Kidney capillary endothelial cell (primary cell): ENCODE data around the gene ZDHHC11B.
"Not testable (repeated sequence)": the region's sequence is repeated elsewhere in the genome, so short reads cannot be mapped to it uniquely, and the experiment has no call there.

Experiments
- DNase-seq: peaks from one replicate; pipeline ENCODE4 v3.0.0-alpha.2; 2018; ENCODE audit warnings: low spot score

The ZDHHC11B gene

DNA sequence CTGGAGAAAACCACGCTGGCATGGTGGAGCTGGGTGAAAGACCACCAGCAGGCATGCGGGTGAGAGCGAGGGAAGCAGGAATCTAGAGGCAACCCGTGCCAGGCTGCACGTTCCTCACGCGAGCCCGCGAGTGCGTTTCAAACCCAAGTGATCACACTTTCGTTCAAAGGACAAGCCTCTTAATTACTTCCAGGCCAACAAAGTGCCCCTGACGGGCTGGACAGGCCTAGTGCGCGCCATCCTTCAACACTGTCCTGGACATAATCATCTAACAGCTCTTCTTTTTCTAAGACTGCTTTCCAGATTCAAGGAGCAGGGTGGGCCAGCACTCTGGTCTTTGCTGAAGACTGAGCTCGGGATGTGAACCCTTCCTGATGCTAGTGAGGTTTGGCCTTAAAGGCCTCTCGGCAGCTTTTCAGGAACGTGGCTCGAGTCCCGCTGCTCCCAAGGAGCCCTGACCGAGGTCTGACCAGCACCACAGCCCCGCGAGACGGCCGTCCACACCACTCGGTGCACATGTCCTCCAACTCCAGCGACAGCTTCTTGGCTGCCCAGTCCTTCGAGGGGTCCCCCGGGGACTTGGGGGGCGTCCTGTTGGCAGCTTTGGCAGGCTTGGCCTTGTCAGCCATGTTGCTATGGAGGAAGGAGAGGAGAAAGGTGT lies 14.9 kb downstream of the ZDHHC11B start:
- DNase-seq = not testable (repeated sequence)

DNA sequence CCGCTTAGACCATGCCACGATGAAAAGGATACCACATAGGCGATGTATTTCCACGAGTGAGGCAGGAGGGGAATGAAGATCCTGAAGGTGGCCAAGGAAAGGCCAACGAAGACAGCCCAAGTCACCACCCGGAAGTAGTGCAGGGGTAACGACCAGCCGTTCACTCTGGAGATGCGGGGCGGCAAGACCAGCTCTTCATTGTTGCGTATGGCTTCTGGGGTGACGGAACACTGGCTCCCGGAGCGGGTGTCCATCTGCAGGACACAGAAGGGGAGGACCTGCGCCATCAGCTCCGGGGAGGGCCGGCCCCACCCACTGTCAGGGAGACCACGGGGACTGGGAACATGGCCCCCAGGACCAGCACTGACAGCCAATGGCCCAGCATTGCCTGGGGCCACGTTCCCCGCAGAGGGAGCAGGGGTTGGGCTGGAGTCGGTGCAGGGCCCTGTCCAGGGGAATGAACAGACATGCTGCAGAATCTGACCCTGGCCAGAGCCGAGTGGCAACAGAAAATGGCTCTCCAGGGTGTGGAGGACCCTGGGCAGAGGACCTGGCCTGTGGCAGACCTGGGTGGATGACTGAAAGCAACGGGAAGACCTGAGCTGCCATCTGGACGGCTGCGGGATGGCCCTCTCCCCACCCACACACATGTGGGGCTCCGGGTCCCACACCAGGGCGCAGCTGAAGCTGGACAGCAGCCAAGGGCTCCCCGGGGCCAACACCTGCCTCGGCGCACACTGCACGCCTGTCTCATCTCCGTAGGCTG lies 17.7 kb downstream of the ZDHHC11B start:
- no peak for DNase-seq

DNA sequence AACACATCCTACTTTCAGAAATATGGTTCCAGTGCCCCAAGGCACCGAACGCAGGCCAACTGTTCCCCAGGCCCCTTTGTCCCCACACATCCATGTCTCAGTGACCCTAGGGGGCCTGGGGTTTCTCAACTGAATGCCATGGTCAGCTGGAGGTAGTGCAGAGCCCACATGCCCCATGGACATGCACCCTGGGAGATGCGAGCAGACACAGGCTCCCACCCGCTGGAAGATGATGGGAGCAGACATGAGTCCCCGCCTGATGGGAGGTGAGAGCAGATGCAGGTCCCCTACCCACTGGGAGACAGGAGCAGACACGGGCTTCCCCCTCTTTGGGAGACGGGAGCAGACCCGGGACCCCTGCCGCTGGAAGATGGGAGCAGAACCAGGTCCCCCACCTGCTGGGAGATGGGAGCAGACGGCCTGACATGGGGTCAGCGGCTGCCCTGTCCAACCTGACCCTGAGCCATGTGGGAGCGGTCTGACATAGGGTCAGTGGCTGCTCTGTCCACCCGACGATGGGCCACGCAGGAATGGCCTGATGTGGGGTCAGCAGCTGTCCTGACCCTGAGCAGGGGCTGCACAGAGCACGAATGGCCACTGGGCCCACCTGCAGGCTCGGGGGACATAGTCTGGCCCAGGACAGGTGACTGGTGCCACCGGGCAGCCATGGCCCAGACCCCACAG lies 18.4 kb downstream of the ZDHHC11B start:
- DNase-seq = no peak

GRCh38 chr5:763998-764781 lies 20.3 kb downstream of the ZDHHC11B start:
- DNase-seq = no peak

DNA sequence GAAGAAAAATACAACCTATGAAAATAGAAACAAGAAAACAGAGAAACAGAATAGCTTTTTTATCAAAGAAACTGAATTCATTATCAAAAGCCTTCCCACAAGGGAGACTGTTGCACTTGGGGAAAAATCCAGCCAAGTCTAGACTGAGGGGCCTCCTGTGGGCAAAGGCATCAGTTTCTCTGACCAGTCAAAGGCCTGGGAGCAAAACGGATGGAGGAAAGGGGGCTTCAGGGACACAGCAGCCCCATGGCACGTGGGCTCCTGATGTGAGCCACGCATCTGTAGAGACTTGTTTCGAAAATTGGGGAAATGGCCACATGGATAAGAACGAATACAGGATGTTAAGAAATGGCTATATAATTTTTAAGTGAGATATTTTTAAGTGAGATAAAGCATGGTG lies 21.1 kb downstream of the ZDHHC11B start:
- DNase-seq = no peak

GRCh38 chr5:762996-763395 lies 21.5 kb downstream of the ZDHHC11B start:
- DNase-seq = not testable (repeated sequence)

DNA sequence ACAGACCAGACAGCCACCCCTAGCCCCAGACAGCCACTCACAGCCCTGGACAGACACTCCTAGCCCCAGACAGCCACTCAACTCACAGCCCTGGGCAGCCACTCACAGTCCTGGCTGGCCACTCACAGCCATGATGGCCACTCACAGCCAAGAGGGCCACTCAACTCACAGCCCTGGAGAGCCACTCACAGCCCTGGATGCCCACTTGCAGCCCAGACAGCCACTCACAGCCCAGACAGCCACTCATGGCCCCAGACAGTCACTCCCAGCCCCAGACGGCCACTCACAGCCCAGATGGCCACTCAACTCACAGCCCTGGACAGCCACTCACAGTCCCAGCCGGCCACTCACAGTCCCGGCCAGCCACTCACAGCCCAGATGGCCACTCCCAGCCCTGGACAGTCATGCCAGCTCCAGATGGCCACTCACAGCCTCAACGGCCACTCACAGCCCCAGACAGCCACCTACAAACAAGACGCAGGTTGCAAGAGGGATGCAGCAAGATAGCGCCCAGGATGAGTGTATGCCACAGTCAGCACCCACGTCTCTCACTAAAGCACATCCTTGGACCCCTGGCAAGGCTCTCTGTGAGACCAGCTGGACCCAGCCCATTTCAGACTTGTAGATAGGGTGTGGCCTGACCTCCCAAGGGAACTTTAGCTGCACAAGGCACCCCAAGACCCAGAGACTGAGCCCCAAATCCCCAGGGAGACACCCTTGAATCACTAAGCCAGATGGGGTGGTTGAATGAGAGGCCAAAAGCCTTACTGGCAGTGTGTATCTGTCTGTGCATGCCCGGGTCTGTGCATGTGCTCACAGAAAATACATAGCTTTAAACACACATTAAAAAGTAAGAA lies 22.4 kb downstream of the ZDHHC11B start:
- no peak for DNase-seq

DNA sequence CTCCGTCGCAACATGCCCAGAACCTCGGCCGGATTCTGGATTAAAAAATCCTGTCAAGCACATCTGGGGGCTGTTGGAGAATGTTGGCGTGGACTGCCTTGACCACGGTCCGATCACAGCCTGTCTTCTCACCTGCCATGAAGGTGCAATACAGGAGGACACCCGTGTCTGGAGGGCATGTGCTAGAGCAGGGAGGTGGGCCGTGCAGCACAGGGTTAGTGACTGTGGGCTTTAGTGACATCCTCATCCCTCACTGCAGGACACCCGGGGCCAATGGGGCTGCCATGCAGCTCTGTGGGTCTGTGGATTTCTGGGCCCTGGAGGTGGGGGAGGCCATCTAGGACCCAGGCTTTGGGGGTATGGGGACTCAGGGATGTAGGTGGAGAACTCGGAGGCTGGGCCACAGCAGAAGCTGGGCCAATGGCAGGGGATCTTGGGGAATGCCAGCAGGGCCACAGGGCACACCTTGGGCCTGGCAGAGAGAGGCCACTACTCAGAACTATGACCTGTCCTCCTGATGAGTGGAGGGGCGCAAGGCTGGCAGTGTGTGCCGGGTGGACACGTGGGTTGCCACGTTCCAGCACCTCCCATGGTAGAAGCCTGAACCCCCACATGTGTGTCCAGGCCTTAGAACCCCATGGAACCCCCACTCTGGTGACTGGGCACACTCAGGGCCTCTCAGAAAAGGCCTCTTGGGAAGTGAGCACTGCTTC lies 23.3 kb downstream of the ZDHHC11B start:
- no peak for DNase-seq

DNA sequence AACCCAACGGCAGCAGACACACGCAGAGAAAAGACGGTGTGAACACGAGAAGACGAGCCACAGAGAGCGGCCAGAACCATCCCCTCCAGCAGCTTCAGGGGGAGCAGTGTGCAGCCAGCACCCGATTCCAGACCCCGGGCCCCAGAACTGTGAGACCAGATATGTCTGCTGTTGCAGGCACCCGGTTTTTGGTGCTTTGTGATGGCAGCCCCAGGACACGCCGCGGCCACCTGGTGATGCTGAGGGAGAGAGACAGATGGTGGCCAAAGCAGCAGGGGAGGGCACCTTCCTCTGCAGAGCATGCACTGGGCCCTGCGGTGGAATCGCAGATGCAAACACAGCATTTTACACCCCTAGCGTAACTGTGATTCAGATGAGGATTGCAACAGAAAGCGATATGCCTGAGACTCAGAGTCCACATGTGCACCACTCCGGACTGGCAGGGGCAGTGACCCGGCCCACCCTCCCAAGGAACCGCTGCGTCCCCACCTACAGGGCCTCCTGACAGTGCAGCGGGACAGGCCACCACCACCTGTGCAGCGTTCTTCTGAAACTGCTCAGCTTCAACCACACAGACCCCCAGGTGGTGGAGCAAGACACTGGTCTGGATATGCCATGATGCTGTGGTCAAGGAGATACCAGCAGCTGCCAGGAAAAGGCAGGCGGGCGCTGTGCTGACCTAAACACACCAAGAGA lies 24.0 kb downstream of the ZDHHC11B start:
- DNase-seq = no peak

DNA sequence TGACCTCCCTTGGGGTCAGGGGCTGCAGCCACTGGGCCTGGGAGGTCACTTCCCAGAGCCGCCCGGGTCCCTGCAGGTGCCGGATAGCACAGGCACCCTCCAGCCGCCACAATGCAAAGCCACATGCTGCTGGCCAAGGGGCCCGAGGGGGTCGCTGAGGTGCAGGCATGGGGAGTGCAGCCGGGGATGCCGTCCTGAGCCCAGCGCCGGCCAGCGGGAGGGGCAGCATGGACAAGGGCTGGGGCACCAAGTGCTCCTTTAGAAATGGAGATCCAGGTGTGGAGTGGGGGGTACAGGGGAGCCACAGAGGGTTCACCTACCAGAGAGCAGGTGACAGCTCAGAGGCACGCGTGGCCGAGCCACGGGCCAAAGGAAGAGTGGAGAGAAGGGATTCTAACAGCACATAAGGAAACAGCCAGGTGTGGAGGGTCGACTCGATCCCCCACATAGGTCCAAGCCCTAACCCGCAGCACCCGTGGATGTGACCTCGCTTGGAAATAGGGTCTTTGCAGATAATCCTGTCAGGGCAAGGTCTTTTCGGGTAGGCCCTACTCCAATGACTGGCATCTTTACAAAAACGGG lies 24.7 kb downstream of the ZDHHC11B start:
- no peak for DNase-seq

DNA sequence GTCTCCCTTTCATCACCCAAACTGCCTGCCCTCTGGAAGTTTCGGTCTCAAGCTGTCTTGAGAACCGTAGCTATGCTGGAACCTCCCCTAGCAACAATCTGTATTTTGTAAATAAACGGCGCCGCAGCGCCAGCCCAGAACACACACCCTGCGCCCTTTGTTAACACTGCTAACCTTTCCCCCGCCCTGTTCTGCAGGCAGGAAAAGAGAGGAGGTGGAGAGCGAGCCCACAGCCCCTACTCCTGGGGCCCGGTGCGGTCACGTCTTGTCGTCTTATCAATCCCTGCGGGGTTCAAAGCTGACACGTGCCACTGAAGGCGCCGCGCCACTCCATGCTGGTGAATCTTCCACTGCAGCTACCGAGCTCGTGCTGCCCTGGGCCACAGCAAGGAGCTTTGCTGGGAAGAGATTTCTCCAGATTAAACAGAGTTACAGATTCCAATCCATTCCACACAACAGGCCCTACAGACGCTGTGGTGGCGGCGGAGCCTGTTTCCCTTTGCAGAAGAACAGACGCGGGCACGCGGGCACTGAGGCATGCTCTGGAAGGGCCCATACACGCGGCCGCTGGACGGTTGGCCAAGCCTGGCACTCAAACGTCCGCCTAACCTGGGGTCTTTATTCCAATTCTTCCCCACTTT lies 25.3 kb downstream of the ZDHHC11B start:
- DNase-seq = no peak

DNA sequence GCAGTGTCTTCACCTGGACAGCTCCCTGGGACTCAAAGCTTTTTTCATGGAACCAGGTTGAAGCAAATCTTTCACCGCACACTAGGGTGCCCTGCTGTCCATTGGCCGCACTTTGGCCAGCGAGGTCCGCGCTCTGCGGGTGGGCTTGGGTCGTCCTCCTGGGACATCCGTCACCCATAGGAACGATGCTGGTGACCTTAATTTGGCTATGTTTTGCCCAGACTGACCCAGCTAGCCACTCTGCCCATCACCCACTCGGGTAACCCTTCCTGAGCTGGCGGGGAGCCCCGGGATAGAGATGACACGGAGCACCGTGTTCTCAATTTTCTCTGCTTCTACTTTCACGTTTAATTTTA lies 25.9 kb downstream of the ZDHHC11B start:
- DNase-seq = no peak

DNA sequence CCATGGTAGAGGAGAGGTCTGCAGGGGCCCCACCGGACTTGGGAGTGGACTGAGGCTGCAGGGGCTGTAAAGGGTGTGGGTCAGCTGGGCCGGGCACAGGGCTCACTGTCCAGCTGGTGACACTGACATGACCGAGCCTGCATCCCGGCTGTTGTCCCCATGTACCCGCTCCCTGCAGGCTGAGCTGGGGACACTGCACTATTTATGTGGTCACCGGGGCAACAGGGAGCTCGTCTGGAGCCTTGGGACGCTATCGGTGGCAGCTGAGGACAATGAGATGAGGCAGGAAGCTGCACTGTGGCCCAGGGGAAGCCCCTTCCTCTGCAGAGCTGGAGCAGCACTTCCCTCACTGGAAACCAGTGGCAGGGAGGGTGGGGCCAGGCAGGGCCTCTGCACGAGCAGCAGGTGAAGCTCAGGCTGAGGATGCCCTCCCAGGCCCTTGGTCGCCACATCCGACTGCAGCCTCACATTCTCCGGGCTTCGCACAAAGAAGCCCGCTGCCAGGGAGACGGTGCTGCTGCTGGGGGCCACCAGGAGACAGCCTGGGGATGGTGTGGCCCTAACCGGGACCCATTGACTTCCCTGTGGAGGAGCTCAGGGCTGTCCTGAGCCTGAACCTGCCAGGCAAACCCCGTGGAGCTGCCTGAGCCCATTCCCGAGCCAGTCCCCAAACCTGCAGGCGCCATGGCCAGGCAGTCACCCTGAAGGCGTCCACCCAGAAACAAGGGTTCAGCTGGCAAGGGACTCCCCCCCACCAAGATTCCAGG lies 26.4 kb downstream of the ZDHHC11B start:
- DNase-seq = no peak

- no peak for DNase-seq
These were observed 27.1 kb downstream of the ZDHHC11B start for GRCh38 chr5:757346-757930.

- DNase-seq = no peak
These were observed 27.6 kb downstream of the ZDHHC11B start for GRCh38 chr5:756865-757345.

- DNase-seq = no peak
These were observed 28.4 kb downstream of the ZDHHC11B start for GRCh38 chr5:756171-756570.

DNA sequence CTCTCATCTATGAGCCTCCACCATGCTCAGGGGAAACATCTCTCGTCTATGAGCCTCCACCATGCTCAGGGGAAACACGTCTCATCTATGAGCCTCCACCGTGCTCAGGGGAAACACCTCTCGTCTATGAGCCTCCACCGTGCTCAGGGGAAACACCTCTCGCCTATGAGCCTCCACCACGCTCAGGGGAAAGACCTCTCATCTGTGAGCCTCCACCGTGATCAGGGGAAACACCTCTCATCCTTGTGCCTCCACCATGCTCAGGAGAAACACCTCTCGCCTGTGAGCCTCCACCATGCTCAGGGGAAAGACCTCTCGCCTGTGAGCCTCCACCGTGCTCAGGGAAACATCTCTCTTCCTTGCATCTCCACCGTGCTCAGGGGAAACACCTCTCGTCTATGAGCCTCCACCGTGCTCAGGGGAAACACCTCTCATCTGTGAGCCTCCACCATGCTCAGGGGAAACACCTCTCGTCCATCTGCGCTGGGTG lies 30.3 kb downstream of the ZDHHC11B start:
- not testable (repeated sequence) for DNase-seq
